ENCODE measurements around the gene TBC1D10B.

- TF ChIP-seq, protein P1, sequence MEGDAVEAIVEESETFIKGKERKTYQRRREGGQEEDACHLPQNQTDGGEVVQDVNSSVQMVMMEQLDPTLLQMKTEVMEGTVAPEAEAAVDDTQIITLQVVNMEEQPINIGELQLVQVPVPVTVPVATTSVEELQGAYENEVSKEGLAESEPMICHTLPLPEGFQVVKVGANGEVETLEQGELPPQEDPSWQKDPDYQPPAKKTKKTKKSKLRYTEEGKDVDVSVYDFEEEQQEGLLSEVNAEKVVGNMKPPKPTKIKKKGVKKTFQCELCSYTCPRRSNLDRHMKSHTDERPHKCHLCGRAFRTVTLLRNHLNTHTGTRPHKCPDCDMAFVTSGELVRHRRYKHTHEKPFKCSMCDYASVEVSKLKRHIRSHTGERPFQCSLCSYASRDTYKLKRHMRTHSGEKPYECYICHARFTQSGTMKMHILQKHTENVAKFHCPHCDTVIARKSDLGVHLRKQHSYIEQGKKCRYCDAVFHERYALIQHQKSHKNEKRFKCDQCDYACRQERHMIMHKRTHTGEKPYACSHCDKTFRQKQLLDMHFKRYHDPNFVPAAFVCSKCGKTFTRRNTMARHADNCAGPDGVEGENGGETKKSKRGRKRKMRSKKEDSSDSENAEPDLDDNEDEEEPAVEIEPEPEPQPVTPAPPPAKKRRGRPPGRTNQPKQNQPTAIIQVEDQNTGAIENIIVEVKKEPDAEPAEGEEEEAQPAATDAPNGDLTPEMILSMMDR (IDR thresholded peaks at IDR 0.05 in 4 of 5, conservative IDR thresholded peaks at IDR 0.05 in 1 of 5): no peak
- no peak for TF ChIP-seq POLR2A (IDR thresholded peaks at IDR 0.05)
Measured at GRCh38 chr16:30368792-30369090, 1.6 kb downstream of the TBC1D10B start.
